GM18519 (cell line): ENCODE results near the gene ADGRG1.
A peak's percentile ranks its signal among the peaks of the same experiment; 100 is the strongest.
"Not testable (repeated sequence)": the region's sequence is repeated elsewhere in the genome, so short reads cannot be mapped to it uniquely, and the experiment has no call there.

Experiments used
- ATAC-seq: cut with Tn5 transposase; IDR thresholded peaks from one replicate; pipeline ENCODE4 v1.9.1; 2021; ENCODE audit warnings: mild to moderate bottlenecking, moderate library complexity; ENCODE audit not compliant: unreplicated experiment, low FRiP score

The ADGRG1 gene

DNA sequence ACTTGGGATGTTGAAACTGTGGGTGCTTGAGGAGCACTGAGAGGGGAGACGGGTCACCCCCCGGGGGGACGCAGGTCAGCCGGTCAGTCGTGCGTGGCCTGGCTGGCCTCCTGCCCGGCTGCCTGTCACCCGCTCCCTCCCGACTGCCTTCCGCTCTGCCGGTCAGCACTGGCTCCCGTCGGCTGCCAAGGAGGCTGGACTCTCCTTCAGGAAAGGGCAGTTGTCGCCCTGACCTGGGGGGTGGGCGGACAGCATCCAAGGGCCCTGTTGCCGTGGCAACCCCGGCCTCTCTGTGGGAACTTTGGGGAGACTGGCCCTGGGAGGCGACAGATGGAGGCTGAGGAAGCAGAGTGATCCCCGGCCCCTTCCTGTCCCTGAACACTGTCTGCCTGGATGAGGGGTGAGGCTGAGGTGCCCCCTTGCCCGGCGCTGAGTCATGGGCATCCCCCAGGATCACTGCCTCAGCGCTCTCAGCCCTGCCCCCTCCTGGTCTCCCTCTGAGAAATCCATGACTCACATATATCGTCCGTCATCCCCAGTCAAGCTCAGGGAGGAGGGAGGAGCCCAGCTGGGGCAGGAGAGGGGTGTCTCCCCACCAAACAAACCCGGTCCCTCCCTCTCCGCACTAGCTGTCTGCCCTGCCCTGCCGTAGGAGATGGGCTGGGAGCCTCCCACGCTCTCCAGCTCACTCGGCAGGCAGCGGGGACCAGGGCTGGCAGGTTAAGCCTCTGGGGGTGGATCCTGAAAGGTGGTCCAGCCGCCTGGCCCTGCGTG lies at the start of gene ADGRG1:
Gene ADGRG1 (plus strand): TSS at position 623 of the 774 bp plus-strand sequence. CDS start 21,658 bp downstream, outside the sequence.
- ATAC-seq, result no peak

- no peak for ATAC-seq
These were observed 49.1 kb upstream of the ADGRG1 start for GRCh38 chr16:57579361-57579665.

- no peak for ATAC-seq
These were observed 43.3 kb upstream of the ADGRG1 start for GRCh38 chr16:57585051-57585687.

DNA sequence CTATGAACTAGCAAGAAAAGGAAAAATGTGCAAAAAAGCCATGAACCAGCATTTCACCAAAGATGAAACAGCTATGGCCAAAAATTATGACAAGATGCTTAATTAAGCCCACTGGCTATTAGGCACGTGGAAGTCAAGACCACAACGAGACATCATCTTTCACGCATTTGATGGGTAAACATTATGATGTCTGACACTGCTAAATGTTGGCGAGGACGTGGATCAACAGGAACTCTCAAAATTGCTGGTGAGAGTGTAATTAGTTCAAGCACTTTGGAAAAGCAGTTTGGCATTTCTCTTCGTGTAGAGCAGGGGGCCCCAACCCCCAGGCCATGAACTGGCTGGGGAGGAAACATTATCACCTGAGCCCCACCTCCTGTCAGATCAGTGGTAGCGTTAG lies 39.6 kb upstream of the ADGRG1 start:
- ATAC-seq, result no peak

DNA sequence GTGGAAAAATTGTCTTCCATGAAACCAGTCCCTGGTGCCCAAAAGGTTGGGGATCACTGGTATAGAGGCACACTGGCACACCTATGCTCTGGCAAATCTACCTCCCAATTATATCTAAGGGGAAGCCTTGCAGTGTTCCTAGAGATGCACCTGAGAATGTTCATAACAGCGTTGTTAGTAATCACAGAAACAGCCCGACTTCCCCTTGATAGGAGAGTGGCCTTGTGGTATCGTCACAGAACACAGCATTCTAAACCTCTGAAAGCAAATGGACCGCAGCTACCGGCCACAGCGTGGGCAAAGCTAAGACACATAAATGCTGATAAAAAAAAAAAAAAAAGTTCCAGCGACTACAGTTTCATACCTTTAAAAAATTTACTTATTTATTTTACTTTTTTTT lies 39.1 kb upstream of the ADGRG1 start:
- ATAC-seq, result no peak

DNA sequence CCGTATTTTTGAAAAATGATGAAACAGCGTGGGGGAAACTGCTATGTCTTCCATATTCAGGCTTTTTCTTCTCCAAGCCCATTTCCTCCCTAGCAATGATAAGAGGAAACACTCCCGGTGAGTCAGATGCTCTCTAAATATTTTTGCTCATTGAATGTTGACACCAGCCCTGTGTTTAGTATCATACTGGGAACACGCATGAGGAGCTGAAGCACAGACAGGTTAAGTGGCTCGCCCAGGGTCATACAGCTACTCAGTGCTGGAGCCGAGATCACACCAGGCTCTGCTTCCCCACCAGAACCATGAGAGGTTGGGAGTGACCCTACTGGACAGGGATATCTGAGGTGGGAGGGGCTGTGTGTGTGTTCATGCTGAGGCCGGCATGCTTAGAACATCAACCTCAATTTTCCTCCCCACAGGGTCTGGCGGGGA lies 37.8 kb upstream of the ADGRG1 start:
- ATAC-seq, result no peak

DNA sequence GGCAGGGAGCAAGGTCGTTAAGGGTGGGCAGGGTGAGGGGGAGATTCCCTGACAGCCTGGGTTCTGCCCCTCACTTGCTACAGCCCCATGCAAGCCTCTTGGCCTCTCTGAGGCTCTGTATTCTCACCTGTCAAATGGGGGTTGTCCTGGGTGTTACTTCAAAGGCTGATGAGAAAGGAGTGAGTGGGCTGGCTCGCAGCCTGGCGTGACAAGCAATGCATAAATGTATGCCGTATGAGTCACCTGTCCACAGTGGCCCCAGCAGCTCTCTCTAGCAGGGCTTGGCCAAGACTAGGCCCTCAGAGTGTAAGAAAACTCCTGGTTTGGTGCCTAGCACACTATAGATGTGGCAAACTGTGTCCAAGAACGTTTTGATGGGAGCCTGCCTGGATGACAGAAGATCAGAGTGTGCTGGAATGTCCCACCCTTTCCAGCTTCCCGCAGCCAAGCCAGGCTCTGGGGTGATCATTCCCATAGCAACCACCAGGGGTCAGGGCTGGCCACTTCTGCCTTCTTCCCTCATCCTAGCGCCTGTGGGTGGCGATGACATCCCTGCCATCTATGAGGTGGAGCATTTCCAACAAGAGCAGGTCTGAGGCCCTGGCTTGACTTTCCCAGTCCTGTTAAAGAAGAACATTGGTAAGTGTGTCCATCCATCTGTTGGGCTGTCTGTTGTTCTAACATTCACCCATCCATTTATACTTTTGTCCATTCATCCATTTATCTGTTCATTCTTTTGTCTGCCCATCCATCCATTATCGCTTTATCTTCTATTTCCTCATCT lies 37.2 kb upstream of the ADGRG1 start:
- peak; percentile 65 for ATAC-seq

- no peak for ATAC-seq
These were observed 36.5 kb upstream of the ADGRG1 start for GRCh38 chr16:57591870-57592485.

- no peak for ATAC-seq
These were observed 35.8 kb upstream of the ADGRG1 start for GRCh38 chr16:57592591-57593003.

GRCh38 chr16:57593021-57593420 lies 35.4 kb upstream of the ADGRG1 start:
- no peak for ATAC-seq

DNA sequence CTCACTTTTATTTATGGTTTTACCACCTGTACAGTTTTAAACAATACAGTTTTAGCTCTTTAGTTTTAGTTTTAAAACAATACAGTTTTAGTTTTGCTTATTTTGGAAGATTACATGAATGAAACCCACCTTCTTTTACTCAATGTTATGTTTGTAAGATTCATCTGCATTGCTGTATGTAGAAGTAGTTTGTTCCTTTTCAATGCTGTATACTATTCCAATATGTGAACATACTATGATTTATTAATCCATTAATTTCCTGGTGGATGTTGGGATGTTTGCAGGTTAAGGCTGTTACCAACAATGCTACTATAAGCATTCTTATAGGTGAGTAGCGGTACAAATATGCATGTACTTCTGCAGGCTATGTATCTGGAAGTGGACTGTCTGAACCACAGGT lies 34.4 kb upstream of the ADGRG1 start:
- no peak for ATAC-seq

GRCh38 chr16:57594531-57595031 lies 33.8 kb upstream of the ADGRG1 start:
- no peak for ATAC-seq

DNA sequence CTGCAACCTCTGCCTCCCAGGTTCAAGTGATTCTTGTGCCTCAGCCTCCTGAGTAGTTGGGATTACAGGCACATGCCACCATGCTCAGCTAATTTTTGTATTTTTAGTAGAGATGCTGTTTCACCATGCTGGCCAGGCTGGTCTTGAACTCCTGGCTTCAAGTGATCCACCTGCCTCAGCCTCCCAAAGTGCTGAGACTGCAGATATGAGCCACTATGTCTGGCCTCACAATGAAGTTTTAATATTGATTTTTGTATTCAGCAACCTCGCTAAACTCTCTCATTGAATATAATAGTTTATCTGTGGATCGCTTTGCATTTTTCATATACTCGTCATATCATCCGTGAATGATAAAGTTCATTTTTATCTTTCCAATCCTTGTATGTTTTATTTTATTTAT lies 32.2 kb upstream of the ADGRG1 start:
- not testable (repeated sequence) for ATAC-seq

- ATAC-seq, result no peak
These were observed 30.0 kb upstream of the ADGRG1 start for GRCh38 chr16:57598437-57598836.

- ATAC-seq, result no peak
These were observed 28.2 kb upstream of the ADGRG1 start for GRCh38 chr16:57600048-57600835.

DNA sequence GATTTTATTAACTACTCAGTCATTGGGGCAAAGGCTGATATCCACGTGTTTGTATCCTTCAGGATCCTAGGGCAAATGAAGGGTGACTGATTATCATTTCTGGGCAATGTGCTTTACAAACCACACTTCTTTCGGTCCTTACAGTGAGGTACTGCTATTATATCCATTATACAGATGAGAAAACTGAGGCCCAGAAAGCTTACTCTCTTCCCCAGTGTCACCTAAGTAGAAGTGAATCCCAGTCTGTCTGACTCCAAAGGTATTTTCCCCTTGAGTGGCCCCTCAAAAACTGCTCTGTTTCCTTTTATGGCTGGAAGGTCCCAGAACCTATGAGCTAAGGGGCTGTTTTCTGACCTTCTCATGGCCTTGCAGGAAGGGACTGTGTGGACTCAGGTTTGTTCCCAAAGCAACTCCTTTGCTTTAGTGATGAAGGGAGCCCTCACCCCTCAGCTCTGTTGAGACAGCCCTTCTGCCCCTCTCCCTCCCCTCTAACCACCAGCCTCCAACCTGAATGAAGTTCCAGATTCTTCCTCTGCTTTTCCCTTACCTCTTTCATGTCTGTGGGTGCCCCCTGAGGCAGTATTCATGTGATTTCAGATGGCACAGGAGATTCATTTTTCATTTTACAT lies 27.4 kb upstream of the ADGRG1 start:
- ATAC-seq, result no peak

GRCh38 chr16:57601801-57602478 lies 26.5 kb upstream of the ADGRG1 start:
- peak; percentile 74 for ATAC-seq

DNA sequence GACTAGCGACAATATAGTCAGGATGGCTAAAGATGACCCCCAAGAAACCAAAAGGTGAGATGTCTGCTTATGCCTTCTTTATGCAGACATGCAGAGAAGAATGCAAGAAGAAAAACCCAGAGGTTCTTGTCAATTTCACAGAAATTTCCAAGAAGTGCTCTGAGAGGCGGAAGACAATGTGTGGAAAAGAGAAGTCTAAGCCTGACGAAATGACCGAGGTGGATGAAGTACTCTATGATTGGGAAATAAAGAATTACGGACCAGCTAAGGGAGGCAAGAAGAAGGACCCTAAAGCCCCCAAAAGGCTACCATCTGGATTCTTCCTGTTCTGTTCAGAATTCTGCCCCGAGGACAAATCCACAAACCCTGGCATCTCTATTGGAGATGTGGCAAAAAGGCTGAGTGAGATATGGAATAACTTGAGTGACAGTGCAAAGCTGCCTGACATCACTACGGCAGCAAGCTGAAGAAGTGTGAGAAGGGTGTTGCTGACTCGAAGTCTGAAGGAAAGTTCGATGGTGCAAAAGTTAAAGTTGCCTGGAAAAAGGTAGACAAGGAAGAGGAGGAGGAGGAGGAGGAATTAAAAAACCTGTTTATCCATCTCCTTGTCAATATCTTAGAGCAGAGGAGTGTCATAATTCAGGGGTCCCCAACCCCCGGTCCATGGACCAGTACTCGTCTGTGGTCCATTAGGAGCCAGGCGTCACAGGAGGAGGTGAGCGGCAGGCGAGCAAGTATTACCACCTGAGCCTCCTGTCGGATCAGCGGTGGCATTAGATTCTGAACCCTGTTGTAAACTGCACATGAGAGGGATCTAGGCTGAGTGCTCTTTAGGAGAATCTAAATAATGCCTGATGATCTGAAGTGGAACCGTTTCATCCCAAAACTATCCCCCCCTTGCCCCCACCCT lies 25.1 kb upstream of the ADGRG1 start:
- ATAC-seq, result no peak
